Measurements from ENCODE around the gene SCRN1. TPM values are rescaled to one million over a fixed set of nuclear protein-coding genes. Genes with fewer than 3 reads are reported as not detected.

SCRN1 gene
- total RNA-seq, 4 donors from 2014 or later = 14.4 to 66.5 (median 44.1) TPM

DNA sequence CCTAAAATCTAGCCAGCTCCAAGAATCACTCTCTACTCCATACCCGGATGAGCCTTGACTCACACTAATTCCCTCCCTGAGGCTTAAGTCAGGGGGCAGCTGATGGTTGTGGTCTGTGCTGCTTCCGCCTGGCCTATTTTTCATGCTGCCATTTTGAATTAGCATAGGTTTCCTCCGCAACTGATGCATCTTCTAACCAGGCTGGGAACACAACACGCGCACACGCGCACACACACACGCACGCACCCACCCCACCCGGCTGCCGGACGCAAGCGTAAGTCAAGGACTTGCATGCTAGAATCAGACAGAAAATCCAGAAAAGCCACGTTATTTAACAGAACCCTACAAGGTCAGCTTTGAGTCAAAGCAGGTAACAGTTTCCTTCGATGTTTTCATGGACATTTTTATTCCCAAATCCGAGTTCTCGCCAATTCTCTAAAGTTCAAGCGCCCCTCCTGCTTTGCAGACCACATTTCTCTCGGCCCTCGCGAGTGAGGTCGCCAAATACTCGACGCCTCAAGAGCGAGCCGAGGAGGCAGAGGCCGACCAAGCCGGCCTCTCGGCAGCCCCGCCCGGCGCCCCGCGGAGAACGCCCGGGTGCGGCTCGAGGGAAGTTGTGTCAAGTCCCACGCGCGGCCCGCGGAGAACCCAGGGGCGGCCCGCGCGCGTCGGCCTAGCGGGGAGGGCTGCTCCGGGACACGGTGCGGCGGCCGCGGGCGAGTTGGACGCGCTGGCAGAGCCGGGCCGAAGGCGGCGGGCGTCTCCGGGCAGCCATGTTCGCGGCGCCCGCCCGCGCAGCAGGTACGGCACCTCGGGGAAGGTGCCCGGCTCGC, 961 bp downstream of the SCRN1 start:
- Histone ChIP-seq H3K27ac (peak overlapping the region; percentile 89 to 93), H3K4me3 (peak overlapping the region; percentile 79 to 88), H3K27me3 (no peaks in the 10 kb centered on the region), H3K4me1 (no peaks in the 10 kb centered on the region), H3K36me3 (no peaks in the 10 kb centered on the region), H3K9me3 (peaks cover 0 to 3% of the 10 kb centered on the region in 2 donors)
- intact Hi-C loops (cut with DNase I; ENCODE audit: low total_unique reads) = no loop called here
- peak; percentile 47 to 49 for DNase-seq
- TF ChIP-seq, protein P1, sequence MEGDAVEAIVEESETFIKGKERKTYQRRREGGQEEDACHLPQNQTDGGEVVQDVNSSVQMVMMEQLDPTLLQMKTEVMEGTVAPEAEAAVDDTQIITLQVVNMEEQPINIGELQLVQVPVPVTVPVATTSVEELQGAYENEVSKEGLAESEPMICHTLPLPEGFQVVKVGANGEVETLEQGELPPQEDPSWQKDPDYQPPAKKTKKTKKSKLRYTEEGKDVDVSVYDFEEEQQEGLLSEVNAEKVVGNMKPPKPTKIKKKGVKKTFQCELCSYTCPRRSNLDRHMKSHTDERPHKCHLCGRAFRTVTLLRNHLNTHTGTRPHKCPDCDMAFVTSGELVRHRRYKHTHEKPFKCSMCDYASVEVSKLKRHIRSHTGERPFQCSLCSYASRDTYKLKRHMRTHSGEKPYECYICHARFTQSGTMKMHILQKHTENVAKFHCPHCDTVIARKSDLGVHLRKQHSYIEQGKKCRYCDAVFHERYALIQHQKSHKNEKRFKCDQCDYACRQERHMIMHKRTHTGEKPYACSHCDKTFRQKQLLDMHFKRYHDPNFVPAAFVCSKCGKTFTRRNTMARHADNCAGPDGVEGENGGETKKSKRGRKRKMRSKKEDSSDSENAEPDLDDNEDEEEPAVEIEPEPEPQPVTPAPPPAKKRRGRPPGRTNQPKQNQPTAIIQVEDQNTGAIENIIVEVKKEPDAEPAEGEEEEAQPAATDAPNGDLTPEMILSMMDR (IDR thresholded peaks at IDR 0.05) = no peak
- TF ChIP-seq POLR2A (IDR thresholded peaks at IDR 0.05) = no peak

DNA sequence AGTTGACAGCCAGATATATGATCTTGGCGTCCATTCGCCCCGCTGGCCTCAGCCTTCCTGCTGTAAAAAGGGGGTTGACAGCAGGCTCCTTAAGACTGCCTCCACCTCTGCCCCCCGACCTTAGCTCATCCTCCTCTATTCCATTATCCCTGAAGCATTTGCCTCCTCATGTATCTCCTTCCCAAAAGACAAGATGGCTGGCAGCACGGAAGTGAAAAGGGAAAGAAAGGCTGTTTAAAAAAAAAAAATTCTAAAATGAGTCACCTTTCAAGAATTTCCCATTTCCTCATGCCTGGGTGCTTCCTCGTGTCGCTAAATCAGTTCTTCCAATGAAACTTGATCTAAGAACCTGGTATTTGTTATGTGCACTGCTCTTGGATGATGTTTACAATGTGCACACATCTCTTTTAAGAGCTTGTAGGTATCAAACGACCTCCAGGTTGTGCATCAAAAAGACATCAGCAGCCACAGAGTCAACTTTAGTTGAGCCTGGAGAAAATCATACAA, 1.7 kb downstream of the SCRN1 start:
- Histone ChIP-seq H3K9me3 (no peaks in the 10 kb centered on the region), H3K4me1 (no peaks in the 10 kb centered on the region), H3K4me3 (peak overlapping the region in 1 of 2 donors; percentile 88), H3K36me3 (no peaks in the 10 kb centered on the region), H3K27me3 (no peaks in the 10 kb centered on the region), H3K27ac (peak overlapping the region; percentile 89 to 93)
- TF ChIP-seq, protein P1 (IDR thresholded peaks at IDR 0.05) = no peak
- intact Hi-C loops (cut with DNase I; ENCODE audit: low total_unique reads) = no loop called here
- DNase-seq = peak in 1 of 2 donors; percentile 22

DNA sequence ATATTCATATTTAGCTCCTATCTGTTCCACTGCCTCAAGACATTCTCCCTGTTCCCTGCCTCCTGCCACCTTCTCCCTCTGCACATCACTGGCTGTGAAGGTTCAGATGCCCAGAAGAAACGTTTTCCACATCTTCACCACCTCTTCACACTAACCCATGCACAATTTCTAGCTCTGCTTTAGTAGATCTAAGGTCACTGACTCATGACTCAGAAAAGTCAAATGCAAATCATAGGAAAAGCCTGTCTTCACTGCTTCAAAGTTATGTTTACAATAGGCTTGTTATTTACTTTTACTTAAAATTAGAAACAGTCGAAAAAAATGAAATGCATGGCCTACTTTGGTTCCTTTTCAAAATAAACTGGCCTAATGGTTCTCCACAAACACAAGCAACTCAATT, 2.5 kb downstream of the SCRN1 start:
- no peaks in the 10 kb centered on the region for H3K36me3 ChIP-seq

DNA sequence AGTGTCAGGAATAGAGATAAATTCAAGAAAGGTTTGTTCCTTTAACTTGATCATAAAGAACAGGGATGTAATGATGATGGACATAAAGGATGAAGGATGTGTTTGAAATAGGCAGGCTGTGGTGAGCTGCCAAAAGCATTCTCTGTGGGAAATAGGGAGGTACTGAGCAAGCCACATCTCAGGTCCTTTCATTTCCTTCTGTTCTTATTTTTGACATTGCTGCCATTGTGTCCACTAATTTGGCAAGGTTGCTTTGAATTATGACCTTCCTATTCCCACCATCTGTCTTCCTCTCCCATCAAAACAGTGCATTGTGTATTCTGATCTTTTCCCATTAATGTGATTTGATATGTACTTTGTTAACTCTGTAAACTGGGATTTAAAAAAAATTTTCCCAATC, 9.4 kb downstream of the SCRN1 start:
- no peaks in the 10 kb centered on the region for H3K36me3 ChIP-seq
- intact Hi-C loops (cut with DNase I; ENCODE audit: low total_unique reads) = no loop called here
- no peak overlapping the region for H3K4me3 ChIP-seq
- no peak for DNase-seq
- no peaks in the 10 kb centered on the region for H3K9me3 ChIP-seq
- H3K27ac ChIP-seq = no peak overlapping the region
- H3K27me3 ChIP-seq = no peaks in the 10 kb centered on the region
- H3K4me1 ChIP-seq = no peaks in the 10 kb centered on the region
- TF ChIP-seq POLR2A (IDR thresholded peaks at IDR 0.05) = no peak
- TF ChIP-seq, protein P1 (IDR thresholded peaks at IDR 0.05) = no peak

More for the DNA sequence above, 2.5 kb downstream of the SCRN1 start:
- no peaks in the 10 kb centered on the region for H3K27me3 ChIP-seq
- TF ChIP-seq POLR2A (IDR thresholded peaks at IDR 0.05) = no peak
- TF ChIP-seq, protein P1 (IDR thresholded peaks at IDR 0.05) = no peak
- intact Hi-C loops (cut with DNase I; ENCODE audit: low total_unique reads) = no loop called here
- DNase-seq = no peak
- no peak overlapping the region for H3K4me3 ChIP-seq
- no peaks in the 10 kb centered on the region for H3K9me3 ChIP-seq
- H3K27ac ChIP-seq = peak overlapping the region; percentile 89 to 93
- no peaks in the 10 kb centered on the region for H3K4me1 ChIP-seq

DNA sequence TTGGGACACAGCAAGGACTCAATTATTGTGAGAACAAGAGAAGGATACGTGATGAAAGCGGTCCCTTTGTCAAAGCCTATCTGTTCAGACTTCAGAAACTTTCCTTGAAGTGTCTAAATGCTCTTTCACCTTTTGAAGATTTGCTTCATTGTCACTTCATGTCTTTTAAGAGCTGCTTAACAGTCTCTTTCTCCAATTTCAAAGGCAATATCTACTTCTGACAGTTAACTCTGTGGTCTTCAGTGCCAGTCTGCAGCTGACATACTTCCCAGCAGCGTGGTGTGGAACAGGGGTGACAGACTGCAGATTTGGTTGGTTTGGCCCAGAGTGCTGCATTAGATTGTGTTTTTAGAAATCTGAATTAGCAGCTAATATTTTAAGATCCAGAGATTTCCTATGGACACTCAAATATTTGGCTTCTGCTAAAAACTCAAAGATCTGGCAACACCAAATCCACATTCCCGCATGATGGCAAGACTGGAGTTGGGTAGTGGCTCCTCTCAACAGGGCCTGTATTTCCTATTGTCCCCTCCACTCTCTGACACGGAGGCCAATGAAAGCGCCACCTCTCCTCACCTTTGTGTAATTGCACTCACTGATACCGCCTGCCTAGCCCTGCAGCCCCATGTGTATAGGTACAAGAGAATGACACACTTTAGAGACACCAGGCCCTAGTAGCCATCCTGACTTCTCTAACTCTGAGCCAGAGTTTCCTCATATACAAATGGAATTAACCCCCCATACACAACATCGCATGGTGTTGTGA, 11.5 kb downstream of the SCRN1 start:
- intact Hi-C loops (cut with DNase I; ENCODE audit: low total_unique reads) = no loop called here
- no peak for DNase-seq
- Histone ChIP-seq H3K27ac (no peak overlapping the region), H3K36me3 (no peaks in the 10 kb centered on the region), H3K4me3 (no peak overlapping the region), H3K27me3 (no peaks in the 10 kb centered on the region), H3K4me1 (no peaks in the 10 kb centered on the region), H3K9me3 (no peaks in the 10 kb centered on the region)
- TF ChIP-seq POLR2A (IDR thresholded peaks at IDR 0.05) = no peak
- TF ChIP-seq, protein P1 (IDR thresholded peaks at IDR 0.05) = no peak

All from uterus (tissue), 4 donors.